HEK293 (cell line): ENCODE measurements around the gene MYO7A.

Source experiments
- CTCF ChIA-PET: fragments of 350-600 bp; formaldehyde crosslinking; extraction: SDS; loops from one replicate; lab custom pipeline; 2021; ENCODE audit warnings: antibody characterized with exemption; lab: Yijun Ruan, JAX
- POLR2A ChIA-PET: fragments of 300-600 bp; formaldehyde crosslinking; extraction: SDS; loops from one replicate; lab custom pipeline; 2020; ENCODE audit warnings: antibody characterized with exemption, inconsistent platforms; lab: Yijun Ruan, JAX
- H3K27ac ChIP-seq: fragments of 200-500 bp; sonication (Bioruptor generic); 2 replicates; pipeline ENCODE4 v1.5.1; 2014; ENCODE audit warnings: low read depth, low read length, control low read depth, inconsistent platforms; ENCODE audit errors: extremely low read depth
- H3K36me3 ChIP-seq, 2 experiments: fragments of 200-500 bp in 1 of 2; sonication (Bioruptor generic) in 1 of 2; 1 replicate in 1 of 2; 2 replicates in 1 of 2; pipeline ENCODE4 v1.5.1; 2014 to 2017; ENCODE audit warnings: inconsistent platforms in 2 of 2, low read length in 2 of 2; ENCODE audit not compliant: control insufficient read depth in 2 of 2, insufficient read depth in 1 of 2
- H3K4me1 ChIP-seq: fragments of 200-500 bp; sonication (Bioruptor generic); 2 replicates; pipeline ENCODE4 v1.5.1; 2014; ENCODE audit warnings: mild to moderate bottlenecking, low read length, inconsistent platforms; ENCODE audit not compliant: control insufficient read depth, insufficient read depth
- H3K4me3 ChIP-seq: 2 replicates; pipeline ENCODE4 v1.5.1; 2011; ENCODE audit warnings: low read depth, mild to moderate bottlenecking, control low read depth, low read length, moderate library complexity
- H3K9me3 ChIP-seq: fragments of 200-500 bp; sonication (Bioruptor generic); 2 replicates; pipeline ENCODE4 v1.5.1; 2014; ENCODE audit warnings: low read depth, low read length, inconsistent platforms; ENCODE audit not compliant: control insufficient read depth, insufficient read depth
- BCL11B ChIP-seq: fragments of 450-650 bp; formaldehyde crosslinking; IDR thresholded peaks from 2 replicates; pipeline ENCODE4 v1.5.1; 2016; ENCODE audit warnings: low read depth, missing biosample characterization, missing genetic modification characterization
- GLI4 ChIP-seq: fragments of 450-650 bp; formaldehyde crosslinking; IDR thresholded peaks from 2 replicates; pipeline ENCODE4 v1.5.1; 2016; ENCODE audit warnings: missing biosample characterization, missing genetic modification characterization
- GLIS2 ChIP-seq: fragments of 450-650 bp; formaldehyde crosslinking; IDR thresholded peaks from 2 replicates; pipeline ENCODE4 v1.5.1; 2016; ENCODE audit warnings: missing biosample characterization, missing genetic modification characterization
- HOXD13 ChIP-seq: sonication (generic); formaldehyde crosslinking; IDR thresholded peaks from 2 replicates; pipeline ENCODE4 v1.8.0; 2022; ENCODE audit warnings: missing genetic modification reagents, borderline replicate concordance
- KLF9 ChIP-seq: fragments of 450-650 bp; formaldehyde crosslinking; IDR thresholded peaks from 2 replicates; pipeline ENCODE4 v1.5.1; 2016; ENCODE audit warnings: missing biosample characterization, missing genetic modification characterization, low read depth
- MEIS1 ChIP-seq: sonication (generic); formaldehyde crosslinking; IDR thresholded peaks from 2 replicates; pipeline ENCODE4 v1.8.1; 2022; ENCODE audit warnings: missing genetic modification reagents, mild to moderate bottlenecking, borderline replicate concordance
- PBX3 ChIP-seq: sonication (generic); formaldehyde crosslinking; IDR thresholded peaks from 2 replicates; pipeline ENCODE4 v1.8.1; 2022; ENCODE audit warnings: mild to moderate bottlenecking, moderate library complexity, missing genetic modification reagents
- RBAK ChIP-seq: fragments of 450-650 bp; formaldehyde crosslinking; IDR thresholded peaks from 2 replicates; pipeline ENCODE4 v1.5.1; 2016; ENCODE audit warnings: missing biosample characterization, missing genetic modification characterization
- SETDB1 ChIP-seq: IDR thresholded peaks from one replicate; pipeline ENCODE4 v1.6.1; 2017; ENCODE audit warnings: mild to moderate bottlenecking, low read length, moderate library complexity, mixed read lengths; ENCODE audit not compliant: insufficient read length
- YY2 ChIP-seq: fragments of 450-650 bp; formaldehyde crosslinking; IDR thresholded peaks from 2 replicates; pipeline ENCODE4 v1.5.1; 2016; ENCODE audit warnings: missing biosample characterization, missing genetic modification characterization
- ZNF112 ChIP-seq: fragments of 450-650 bp; formaldehyde crosslinking; IDR thresholded peaks from 2 replicates; pipeline ENCODE4 v1.5.0; 2017; ENCODE audit warnings: missing biosample characterization, missing genetic modification characterization
- ZNF23 ChIP-seq: fragments of 450-650 bp; formaldehyde crosslinking; IDR thresholded peaks from 2 replicates; pipeline ENCODE4 v1.5.1; 2016; ENCODE audit warnings: missing biosample characterization, missing genetic modification characterization, borderline replicate concordance
- ZNF311 ChIP-seq: fragments of 450-650 bp; formaldehyde crosslinking; IDR thresholded peaks from 2 replicates; pipeline ENCODE4 v1.5.1; 2017; ENCODE audit warnings: missing biosample characterization, missing genetic modification characterization, borderline replicate concordance
- ZNF394 ChIP-seq: fragments of 450-650 bp; formaldehyde crosslinking; IDR thresholded peaks from 2 replicates; pipeline ENCODE4 v1.5.1; 2016; ENCODE audit warnings: missing biosample characterization, missing genetic modification characterization, mild to moderate bottlenecking, moderate library complexity, borderline replicate concordance
- ZNF513 ChIP-seq: fragments of 450-650 bp; IDR thresholded peaks from 2 replicates; pipeline ENCODE4 v1.5.1; 2018; ENCODE audit warnings: missing biosample characterization, missing genetic modification characterization
- ZNF555 ChIP-seq: fragments of 450-650 bp; formaldehyde crosslinking; conservative IDR thresholded peaks from 2 replicates; pipeline ENCODE4 v1.5.1; 2017; ENCODE audit warnings: missing biosample characterization, mild to moderate bottlenecking, missing genetic modification characterization, inconsistent platforms
- ZNF600 ChIP-seq: fragments of 450-650 bp; formaldehyde crosslinking; IDR thresholded peaks from 2 replicates; pipeline ENCODE4 v1.5.1; 2016; ENCODE audit warnings: missing biosample characterization, missing genetic modification characterization
- ZNF623 ChIP-seq: fragments of 450-650 bp; formaldehyde crosslinking; IDR thresholded peaks from 2 replicates; pipeline ENCODE4 v1.5.1; 2016; ENCODE audit warnings: missing biosample characterization, missing genetic modification characterization

MYO7A gene

GRCh38 chr11:77250881-77251640, 123.0 kb downstream of the MYO7A start:
- CTCF ChIA-PET = interaction anchor here (0.6 to 1.0 kb wide), 3 partner anchors 196 to 1026 kb away, joined by 3 to 5 read pairs (median 3); no protein-coding TSS in a partner anchor
- Histone ChIP-seq H3K27ac (no peak overlapping the region), H3K9me3 (no peaks in the 10 kb centered on the region), H3K4me3 (no peak overlapping the region), H3K36me3 (no peaks in the 10 kb centered on the region), H3K4me1 (no peaks in the 10 kb centered on the region)
- POLR2A ChIA-PET = no interaction called here
- peak; percentile 71 for TF ChIP-seq SETDB1
- TF ChIP-seq BCL11B (tag by site-specific recombination) = no peak
- no peak for TF ChIP-seq ZNF112

GRCh38 chr11:77252555-77253270, 124.7 kb downstream of the MYO7A start:
- H3K9me3 ChIP-seq = no peaks in the 10 kb centered on the region
- TF ChIP-seq ZNF513 (tag by site-specific recombination) (no peak), ZNF600 (tag by site-specific recombination) (no peak), ZNF311 (tag by site-specific recombination) (no peak)
- CTCF ChIA-PET = interaction anchor here (0.6 kb wide), 1 partner anchor 383 kb away, joined by 3 read pairs; no protein-coding TSS in a partner anchor
- H3K4me1 ChIP-seq = no peaks in the 10 kb centered on the region
- POLR2A ChIA-PET = no interaction called here
- no peaks in the 10 kb centered on the region for H3K36me3 ChIP-seq
- H3K4me3 ChIP-seq = no peak overlapping the region
- H3K27ac ChIP-seq = no peak overlapping the region

- TF ChIP-seq GLI4 (no peak), KLF9 (tag by site-specific recombination) (no peak), YY2 (tag by site-specific recombination) (no peak), MEIS1 (CRISPR knock-in tag) (no peak), RBAK (tag by site-specific recombination) (no peak)
- H3K27ac ChIP-seq = no peak overlapping the region
- ChIA-PET POLR2A (no interaction called here), CTCF (interaction anchor here (0.6 kb wide), 1 partner anchor 382 kb away, joined by 3 read pairs; no protein-coding TSS in a partner anchor)
- H3K36me3 ChIP-seq = no peaks in the 10 kb centered on the region
- H3K4me3 ChIP-seq = no peak overlapping the region
- H3K9me3 ChIP-seq = no peaks in the 10 kb centered on the region
- H3K4me1 ChIP-seq = no peaks in the 10 kb centered on the region
Measured at GRCh38 chr11:77253690-77254089, 125.6 kb downstream of the MYO7A start.

GRCh38 chr11:77259641-77260040, 131.6 kb downstream of the MYO7A start:
- no peaks in the 10 kb centered on the region for H3K36me3 ChIP-seq
- H3K4me3 ChIP-seq = no peak overlapping the region
- ChIA-PET POLR2A (interaction anchor here (0.7 kb wide), 1 partner anchor 283 kb away, joined by 3 read pairs; no protein-coding TSS in a partner anchor), CTCF (no interaction called here)
- H3K4me1 ChIP-seq = no peaks in the 10 kb centered on the region
- no peaks in the 10 kb centered on the region for H3K9me3 ChIP-seq
- H3K27ac ChIP-seq = no peak overlapping the region
- TF ChIP-seq PBX3 (CRISPR knock-in tag) (no peak), ZNF555 (no peak), GLIS2 (tag by site-specific recombination) (no peak), ZNF600 (tag by site-specific recombination) (no peak), HOXD13 (no peak), ZNF394 (tag by site-specific recombination) (no peak), ZNF23 (no peak), ZNF623 (tag by site-specific recombination) (no peak)
